Fibroblast of skin of left quadriceps (primary cell): ENCODE results near the gene MAP7D2.
"Not testable (repeated sequence)": the region's sequence is repeated elsewhere in the genome, so short reads cannot be mapped to it uniquely, and the experiment has no call there.

Experiments
- DNase-seq, 2 experiments: peaks; one replicate each; pipeline ENCODE4 v3.0.0-alpha.2; 2013; ENCODE audit warnings: low read depth in 2 of 2

Gene MAP7D2

DNA sequence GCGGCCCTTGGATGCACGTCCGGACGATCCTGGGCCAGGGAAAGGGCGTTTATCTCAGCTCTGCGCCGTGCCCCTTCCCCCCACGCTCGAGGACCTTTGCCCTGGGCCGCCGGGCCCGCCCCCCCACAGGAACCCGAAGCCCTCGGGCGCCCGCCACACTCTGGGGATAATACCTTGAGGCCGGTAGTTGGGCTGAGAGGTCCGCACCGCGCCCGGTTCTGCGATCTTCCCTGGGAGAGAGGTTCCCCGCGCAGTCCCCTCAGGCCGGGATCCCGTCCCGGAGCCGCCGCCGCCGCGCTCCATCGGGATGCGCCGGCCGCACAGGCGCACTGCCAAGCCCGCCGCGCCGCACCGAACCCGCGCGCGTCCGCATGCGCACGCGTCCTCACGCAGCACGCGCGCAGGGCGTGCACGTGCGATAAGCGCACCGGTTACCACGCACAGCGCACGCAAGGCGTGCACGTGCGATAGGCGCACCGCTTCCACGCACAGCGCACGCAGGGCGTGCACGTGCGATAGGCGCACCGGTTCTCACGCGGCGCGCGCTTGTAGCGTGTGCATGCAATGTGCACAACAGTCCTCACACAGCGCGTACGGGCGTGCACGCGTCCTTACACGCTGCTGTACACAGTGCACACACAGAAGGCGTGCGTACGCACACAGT, at the start of gene MAP7D2:
Gene MAP7D2 (minus strand): TSS at position 331 of the 664 bp plus-strand sequence. CDS start 28 bp downstream, at position 303.
- no peak for DNase-seq

DNA sequence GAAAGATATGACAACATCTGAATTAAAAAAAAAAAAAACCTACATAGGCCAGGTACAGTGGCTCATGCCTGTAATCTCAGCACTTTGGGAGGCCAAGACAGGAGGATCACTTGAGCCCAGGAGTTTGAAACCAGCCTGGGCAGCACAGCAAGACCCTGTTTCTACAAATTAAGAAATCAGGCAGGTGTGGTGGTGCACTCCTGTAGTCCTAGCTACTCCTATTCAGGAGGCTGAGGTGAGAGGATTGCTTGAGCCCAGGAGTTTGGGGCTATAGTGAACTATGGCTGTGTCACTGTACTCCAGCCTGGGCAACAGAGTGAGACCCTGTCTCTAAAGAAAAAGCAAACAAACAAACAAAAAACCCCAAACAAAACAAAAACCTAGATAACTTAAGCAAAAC, 45.8 kb upstream of the MAP7D2 start:
- not testable (repeated sequence) for DNase-seq

DNA sequence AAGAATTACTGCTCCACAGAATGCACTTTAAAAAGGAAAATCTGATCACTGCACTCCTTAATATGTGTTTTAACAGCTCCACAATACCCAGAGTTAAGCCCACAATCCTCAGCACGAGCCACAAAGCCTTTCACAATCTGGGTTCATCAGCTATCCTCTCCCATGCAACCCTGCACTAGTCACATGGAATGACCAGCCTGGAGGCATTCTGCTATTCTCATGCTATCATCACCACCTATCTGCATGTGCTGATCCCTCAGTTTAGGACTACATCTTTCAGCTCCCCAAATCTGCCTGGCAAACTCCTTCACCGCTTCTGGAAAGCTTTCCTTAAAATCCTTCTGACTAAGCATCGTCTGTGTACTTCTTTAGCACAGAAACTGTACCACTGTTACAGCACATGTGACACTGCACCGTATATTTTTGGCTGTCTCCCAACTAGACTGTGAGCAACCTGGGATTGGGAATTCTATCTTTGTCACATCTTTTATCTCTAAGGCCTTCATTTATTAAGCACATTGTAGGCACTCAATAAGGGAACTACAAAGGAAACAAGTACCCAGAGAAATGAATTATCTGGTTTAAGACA, 43.2 kb upstream of the MAP7D2 start:
- DNase-seq, result no peak

DNA sequence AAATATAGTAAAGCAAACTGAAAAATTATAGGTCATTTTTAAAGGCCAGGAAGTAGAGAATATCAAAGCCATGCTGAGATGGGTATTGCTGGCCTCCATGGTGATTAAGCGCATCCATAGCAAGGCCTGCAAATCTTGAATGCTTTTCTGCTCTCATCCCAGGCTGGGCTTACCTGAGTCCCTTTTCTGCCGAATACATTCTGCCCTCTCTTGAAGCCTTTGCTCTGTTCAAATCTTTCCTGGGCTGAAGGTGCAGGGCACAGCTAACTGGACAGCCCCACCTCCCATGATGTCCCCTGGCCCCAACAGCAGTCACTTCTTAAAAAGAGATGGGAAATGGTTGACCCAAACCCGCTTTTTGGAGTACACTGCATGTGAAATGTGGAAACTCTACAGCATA, 35.0 kb upstream of the MAP7D2 start:
- DNase-seq, result no peak

DNA sequence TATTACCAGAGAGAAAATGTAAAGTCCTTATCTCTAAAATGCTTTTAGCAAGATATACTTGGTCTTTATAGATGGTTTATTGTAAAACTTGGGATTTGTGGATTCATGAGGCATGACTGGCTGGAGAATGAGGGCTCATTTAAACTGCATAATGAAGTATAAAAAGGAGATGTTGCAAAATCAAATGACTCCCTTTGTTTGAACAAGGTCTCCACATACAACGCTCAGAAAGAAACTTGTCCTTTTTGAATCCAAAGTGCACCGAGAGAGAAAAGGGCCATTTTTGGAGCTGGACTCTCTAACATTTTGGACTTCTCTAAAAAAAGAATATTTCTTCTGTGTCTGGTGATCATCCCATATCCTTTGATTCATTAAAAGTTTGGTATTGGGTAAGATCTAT, 32.6 kb upstream of the MAP7D2 start:
- no peak for DNase-seq

DNA sequence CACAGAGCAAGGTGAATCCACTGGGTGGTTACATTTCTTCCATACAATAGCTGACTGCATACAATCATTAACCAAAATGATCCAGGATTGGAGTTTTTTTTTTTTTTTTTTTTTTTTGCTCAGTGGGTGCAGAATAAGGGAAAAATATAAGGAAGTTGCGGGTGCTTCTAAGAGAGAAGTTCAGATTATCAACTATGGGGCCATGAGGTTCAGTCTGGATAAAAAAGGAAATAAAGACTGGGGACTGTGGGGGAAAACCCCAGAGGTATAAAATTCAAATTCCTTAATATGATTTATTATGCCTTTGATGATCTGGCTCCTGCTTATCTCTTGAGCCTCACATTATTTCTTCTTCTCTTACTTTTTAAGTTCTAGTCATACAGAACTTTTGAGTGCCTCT, 30.9 kb upstream of the MAP7D2 start:
- DNase-seq, result no peak

DNA sequence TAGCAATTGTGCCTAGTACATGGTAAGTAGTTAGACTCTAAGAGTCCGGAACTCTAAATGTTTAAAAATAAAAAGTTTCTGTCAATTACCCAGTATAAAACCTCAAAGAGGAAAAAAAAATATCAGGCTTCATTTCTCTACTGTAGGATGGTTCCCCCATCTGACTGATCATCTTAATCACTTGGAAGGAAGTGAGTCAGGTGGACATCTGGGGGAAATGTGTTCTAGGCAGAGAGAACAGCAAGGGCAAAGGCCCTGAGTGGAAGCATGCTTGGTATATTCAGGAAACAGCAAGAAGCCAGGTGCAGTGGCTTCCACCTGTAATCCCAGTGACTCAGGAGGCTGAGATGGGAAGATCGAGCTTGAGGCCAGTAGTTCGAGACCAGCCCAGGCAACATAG, 27.8 kb upstream of the MAP7D2 start:
- DNase-seq, result peak; percentile 14 to 15

DNA sequence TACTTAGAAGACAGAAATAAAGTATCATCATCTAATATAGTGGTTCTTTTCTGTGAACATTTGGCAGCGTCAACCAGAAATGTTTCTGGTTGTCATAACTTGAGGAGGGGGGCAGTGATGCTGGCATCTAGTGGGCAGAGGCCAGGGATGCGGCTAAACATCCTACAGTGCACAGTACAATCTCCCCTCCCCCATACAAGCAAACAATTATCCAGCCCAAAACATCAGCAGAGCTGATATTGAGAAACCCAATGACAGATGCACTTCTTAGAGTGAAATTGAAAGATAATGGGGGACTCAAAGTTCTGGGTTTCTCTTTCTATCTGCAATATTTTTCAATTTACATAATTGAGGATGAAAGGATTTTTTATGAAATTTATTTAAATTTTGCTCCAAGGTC, 26.9 kb upstream of the MAP7D2 start:
- DNase-seq, result no peak

DNA sequence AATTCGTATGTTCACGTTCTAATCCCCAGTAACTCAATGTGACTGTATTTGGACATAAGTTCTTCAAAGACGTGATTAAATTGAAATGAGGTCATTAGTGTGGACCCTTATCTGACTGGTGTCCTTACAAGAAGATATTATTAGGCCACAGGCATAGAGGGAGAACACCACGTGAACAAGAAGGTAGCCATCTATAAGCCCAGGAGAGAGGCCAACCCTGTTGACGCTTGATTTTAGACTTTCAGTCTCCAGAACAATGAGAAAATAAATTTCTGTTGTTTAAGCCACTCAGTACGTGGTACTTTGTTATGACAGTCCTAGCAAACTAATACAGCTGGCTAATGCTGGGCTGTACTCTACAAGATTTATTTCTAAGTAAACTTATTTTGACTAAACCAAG, 26.4 kb upstream of the MAP7D2 start:
- no peak for DNase-seq

DNA sequence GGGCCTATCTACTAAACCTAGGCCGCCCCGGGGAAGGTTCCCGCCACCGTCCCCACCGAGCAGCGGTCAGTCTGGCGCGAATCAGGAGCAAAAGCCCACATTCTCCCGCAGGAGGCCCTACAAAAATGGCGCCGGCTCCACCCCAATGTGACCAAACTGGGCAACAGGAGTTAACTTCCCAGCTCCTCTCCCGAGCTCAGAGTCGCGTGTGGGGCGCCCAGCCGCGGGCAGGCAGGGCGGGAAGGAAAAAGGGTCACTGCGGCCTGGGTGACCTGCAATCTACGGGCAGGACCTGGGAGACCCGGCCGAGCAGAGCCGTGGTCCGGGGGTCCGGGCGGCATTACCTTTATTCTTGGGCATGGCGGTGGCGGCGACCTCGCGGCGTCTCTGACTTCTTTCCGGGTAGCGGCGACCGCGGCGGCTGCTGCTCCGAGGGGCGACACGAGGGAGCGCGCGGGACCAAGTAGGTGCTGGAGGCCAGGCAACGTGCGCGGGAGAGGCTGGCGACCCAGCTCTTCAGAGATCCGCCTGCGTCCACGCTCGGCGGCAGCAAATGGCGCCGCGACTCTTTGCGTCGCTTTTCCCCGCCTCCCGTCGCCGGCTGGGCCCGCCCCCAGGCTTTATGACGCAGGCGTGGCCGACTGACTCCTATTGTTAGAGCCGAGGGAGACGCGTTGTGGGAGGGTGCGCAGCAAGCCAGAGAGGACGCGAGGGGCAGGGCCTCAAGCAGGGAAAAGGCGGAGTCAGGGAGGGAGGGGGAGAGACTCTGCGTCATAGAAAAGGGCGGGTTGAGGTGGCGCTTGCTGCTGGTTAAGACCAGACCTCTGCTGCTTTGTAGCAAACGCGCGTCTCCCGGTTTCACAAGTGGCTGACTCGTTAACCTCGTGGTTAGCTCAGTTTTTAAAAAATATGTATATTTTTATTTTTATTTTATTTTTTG, 24.8 kb upstream of the MAP7D2 start, which contains the start of gene EIF1AX:
Gene EIF1AX (minus strand): TSS at position 558 of the 940 bp plus-strand sequence. CDS start 198 bp downstream, at position 360.
- DNase-seq, result peak; percentile 92 to 94

DNA sequence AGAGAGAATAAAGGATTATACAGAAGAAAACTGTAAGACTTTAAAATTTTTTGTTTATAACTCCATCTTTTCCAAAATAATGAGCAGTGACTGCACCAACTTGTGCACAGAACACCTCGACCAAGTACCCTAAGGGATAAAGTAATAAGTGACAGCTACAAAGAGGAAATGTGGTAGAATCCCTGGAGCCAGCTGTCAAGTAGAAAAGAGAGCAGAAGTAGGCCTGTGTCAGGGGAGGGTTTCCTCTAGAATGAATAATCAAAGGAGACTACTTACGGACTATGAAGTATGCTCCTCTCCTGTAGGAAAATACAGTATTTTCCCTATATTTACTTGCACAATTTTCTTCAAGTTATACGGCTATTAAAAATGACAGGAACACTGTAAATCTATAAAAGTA, 23.7 kb upstream of the MAP7D2 start:
- DNase-seq, result no peak

DNA sequence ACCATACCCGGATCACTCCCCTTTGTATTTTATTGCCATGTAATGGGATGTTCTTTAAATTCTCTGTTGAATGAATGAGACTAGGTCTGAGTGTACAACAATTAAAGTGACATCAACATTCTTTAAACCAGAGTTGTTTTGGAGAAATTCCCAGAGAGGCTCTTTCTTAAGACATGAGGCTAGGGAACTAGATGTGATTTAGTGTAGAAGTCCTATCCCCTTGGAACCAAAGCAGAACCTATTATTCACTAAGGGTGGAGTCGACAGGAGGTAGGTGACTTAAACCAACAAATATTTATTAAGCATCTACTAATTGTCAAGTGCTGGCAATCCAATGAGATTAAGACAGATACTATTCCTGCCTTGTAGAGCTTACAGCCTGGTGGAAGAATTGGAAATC, 23.3 kb upstream of the MAP7D2 start:
- DNase-seq, result peak; percentile 14 to 18

DNA sequence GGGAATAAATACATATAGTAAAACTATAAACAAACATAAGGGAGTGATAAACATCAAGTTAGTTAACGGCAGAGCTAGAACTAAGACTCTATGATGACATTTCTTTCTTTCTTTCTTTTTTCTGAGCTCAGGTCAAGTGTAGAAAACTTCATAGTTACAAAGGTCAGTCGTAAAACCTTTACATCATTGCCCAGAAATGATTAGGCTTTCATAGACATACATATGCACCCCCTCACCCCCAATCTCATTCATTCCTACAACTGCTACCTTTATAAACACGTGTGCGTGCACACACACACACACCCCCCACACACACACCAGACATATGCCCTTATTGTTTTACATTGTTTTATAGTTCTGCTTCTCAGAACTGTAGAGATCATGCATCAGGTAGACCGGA, 19.2 kb upstream of the MAP7D2 start:
- DNase-seq, result no peak

DNA sequence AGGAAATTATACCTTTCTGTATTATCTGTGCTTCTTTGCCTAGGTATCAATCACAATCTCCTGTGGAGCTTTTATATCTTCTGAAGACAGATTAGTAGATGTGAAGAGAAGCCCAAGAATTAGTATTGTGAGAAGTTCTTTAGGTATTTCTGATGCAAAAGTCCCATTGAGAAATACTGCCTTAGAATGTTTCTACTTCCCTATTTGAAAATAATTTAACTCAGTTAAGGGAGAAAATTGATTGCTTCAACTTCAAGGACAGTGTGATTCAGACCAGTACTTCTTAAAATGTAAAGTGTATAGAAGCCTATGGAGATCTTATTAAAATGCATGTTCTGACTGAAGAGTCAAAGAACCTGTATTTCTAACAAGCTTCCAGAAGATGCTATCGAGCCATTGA, 16.0 kb upstream of the MAP7D2 start:
- DNase-seq, result no peak

DNA sequence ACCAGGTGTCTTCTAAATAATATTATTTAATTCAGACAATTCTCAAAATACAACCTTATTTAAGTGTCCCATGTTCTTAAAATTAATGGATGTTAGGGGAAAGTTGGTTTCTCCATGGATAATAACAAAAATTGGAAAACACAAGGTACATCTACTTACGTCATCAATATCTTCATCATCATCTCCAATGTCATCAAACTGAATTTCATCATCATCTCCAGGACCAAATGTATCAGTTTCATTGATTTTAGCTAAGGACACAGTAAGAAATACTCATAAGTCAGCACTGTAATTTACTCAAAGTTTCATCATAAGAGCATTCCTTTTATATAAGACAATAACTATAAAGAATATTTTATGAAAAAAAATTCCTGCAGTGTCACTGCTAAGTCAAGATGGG, 13.7 kb upstream of the MAP7D2 start:
- DNase-seq, result no peak

DNA sequence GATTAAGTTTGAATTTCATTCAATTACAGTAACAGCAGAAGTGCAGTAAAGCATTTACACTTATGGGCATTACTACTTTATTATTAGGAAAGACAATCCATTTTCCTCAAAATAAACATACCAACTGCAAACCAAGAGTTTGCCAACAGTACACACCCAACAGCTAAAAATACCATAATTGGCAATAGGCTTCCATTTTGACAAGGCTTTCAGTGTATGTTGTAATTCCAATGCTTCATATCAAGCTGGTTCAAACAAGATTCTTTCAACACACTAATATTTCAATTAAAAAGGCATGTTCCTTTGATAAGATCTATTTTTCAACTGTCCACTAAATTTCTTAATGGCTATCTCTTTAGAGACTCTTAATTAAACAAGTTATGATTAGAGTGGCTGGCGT, 12.8 kb upstream of the MAP7D2 start:
- no peak for DNase-seq

DNA sequence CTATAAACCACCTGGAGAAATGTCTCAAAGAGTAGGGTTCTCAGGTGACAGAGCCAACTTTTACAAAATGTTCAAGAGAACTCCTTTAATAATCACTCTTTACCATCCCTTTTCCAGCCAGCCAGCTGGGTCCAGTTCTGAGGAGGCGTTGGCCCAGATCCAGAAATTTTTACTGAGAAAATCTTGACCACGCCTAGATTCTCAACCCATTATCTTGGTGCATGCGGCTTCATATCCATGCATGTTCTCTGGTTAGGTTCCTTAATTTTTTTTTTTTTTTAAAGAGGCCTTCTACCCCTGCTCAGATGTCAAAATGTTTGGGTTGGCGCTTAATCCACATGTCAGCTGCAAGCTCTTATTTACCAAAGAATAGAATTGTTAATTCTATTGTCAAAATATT, 12.0 kb upstream of the MAP7D2 start:
- no peak for DNase-seq

DNA sequence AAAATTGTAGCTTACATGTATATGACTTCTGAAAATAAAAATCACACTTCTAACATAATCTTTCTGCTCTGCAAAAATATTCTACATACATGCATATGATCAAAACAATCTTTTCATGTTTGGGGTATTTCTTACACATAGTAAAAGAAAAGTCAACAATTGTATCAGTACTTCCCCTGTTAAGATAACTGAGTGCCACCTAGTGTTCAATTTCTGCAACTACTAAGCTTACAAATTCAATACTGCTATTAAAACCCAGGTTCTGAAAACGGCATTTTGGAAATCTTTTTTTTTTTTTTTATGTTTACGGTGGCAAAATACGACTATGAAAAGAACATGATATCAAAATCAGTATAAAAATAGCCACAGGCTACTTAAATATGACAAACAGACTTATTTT, 10.7 kb upstream of the MAP7D2 start:
- DNase-seq, result not testable (repeated sequence)

DNA sequence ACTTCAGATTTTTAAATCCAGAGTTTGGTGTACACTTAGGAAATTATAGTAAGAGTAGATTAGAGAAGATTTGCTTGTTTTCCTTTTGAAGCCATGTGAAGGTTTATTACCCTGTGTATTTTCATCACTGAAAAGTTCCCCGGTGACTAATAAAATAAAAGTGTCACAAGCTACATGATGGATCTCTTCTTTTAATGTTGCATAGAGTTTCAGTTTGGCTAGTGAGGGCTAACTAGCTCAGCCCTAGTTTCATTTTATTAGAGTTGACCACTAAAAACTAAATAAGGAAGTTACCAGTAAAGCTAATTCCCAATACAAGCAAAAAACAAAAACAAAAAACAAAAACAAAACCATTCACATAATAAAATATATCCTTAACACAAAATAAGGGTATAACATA, 10.1 kb upstream of the MAP7D2 start:
- not testable (repeated sequence) for DNase-seq

DNA sequence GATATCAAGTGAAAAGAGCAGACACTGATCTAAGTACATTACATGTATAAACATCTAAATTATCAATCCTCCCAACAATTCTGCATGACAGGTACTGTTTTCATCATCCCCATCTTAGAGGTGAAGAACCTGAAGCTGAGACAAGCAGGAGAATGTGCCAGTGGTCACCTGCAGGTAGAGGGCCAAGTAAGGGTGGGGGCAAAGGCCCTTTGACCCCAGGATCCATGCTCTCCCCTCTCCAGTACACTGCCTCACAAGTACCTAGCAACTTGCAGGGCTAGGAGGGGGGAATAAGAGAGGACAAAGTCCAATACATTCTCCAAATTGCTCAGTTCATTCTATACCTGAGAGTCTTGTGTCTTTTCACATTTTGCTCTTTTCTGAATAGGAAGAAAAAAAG, 8.3 kb upstream of the MAP7D2 start:
- no peak for DNase-seq

DNA sequence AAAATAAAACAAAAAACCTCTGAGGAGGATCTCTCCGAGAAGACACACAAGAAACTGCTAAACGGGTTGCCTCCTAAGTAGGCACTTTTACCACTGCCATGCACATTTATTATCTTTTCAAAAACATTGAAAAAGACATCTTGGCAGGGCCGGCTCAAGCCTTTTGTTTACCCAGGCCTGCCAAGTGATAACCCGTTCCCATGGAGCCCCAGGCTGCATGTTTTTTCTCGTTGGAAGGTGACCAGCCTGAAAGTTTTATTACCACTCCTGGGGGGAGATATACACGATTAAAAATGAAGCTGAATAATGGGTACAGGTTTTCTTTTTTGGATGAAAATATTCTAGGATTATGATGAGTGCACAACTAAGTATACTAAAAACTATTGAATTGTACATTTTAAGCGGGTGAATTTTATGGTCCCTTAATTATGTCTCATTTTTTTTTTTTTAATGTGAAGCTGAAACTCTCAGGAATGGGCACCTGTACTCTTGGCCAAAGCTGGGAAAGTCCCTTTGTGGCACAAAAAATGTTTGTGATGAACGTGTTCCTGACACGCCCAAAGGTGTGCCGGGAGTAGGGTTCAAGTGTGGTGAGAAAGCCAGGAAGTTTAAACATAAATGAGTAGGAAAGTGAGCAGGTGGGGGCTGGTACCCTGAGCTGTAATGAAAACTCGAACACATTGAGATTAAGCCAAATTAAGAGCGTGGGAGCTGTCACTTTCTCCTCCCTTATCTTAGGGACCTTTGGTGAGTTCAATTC, 1.5 kb upstream of the MAP7D2 start:
- DNase-seq, result no peak

DNA sequence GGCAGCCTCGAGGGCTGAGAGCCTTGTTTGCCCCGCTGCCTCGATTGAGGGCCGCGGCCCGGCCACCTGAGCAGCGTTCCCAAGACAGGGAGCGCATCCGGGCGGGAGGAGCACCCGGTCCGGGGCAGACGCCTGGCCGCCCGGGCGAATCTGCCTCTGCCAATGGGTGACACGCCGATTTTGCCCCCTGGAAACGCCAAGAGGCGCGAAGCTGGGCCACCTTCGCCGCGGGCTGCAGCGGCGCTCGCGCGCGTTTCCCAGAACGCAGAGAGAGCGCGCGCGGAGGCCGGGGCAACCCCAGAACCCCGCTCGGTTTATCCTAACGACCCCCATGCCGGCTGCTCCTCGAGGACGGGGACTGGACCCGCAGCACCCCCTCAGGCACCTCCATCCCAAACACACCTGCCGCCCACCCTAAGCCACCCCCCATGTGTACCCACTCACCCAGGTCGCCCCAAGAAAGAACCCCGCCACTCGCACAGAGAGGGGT, 575 bp downstream of the MAP7D2 start:
- no peak for DNase-seq
